HG02763 (cell line): Measurements from ENCODE around the gene EMB.
A peak's percentile ranks its signal among the peaks of the same experiment; 100 is the strongest.
"Not testable (repeated sequence)": the region's sequence is repeated elsewhere in the genome, so short reads cannot be mapped to it uniquely, and the experiment has no call there.

Experiments
- ATAC-seq: cut with Tn5 transposase; IDR thresholded peaks from one replicate; pipeline ENCODE4 v1.9.1; 2021; ENCODE audit warnings: mild to moderate bottlenecking, moderate library complexity; ENCODE audit not compliant: unreplicated experiment

Gene EMB

DNA sequence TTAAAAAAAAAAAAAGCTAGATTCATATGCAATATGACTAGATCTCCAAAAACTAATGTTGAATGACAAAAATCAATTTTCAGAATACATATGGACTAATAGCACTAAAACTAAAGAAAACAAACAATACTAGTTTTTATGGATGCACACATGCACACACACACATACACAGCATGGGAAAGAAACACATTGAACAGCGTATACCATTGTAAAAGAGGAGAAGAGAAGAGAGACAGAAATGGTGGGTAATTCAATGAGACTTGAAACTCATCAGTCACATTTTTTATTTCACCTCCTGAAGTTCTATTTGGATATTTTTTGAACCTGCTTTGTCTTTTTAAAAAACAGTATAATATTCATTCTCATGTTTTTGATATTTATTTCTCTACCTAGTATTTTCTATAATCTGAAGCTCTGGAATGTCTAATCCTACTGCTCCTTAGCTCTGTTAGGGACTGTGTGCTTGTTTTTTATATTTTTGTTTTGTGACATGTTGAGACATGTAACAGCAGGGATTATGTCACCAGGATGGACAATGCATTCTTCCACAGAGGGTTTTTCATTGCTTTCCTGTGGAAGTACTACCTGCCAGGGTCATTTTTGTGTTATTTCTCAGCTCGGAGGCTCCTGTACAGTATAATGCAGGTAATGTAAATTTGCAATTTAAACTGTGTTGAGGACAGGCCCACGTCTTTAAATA is 17.8 kb downstream of the EMB start:
- ATAC-seq = not testable (repeated sequence)

DNA sequence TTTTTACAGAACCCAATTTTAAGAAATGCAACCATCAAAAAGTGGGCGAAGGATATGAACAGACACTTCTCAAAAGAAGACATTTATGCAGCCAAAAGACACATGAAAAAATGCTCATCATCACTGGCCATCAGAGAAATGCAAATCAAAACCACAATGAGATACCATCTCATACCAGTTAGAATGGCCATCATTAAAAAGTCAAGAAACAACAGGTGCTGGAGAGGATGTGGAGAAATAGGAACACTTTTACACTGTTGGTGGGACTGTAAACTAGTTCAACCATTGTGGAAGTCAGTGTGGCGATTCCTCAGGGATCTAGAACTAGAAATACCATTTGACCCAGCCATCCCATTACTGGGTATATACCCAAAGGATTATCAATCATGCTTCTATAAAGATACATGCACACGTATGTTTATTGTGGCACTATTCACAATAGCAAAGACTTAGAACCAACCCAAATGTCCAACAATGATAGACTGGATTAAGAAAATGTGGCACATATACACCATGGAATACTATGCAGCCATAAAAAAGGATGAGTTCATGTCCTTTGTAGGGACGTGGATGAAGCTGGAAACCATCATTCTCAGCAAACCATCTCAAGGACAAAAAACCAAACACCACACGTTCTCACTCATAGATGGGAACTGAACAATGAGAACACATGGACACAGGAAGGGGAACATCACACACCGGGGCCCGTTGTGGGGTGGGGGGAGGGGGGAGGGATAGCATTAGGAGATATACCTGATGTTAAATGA is 19.7 kb downstream of the EMB start:
- ATAC-seq = not testable (repeated sequence)

DNA sequence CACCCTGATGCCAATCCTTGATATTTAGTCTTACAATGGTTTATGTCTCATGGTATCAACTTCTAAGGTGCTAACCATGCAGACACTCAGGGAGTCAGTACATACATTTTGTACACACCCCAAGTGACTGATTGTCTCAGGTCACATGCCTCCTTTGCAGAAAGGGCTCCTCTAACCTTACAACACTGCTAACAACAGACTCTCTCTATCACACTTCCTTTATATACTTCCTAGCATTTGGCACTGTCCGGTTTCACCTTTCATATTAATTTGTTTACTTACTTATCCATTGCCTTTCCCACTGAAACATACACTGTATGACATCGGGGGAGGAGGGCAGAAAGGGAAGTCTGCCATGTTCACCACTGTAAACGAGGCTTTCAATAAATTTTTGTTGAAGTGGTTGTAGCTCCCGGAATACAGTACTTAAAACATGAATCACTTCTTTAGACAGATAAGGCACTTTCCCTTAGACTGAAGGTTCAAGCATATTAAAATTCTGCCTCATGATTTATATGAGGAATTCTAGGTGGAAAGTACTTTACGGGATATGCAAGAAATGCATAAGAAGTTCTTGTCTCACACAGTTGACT is 20.6 kb downstream of the EMB start:
- ATAC-seq = no peak

DNA sequence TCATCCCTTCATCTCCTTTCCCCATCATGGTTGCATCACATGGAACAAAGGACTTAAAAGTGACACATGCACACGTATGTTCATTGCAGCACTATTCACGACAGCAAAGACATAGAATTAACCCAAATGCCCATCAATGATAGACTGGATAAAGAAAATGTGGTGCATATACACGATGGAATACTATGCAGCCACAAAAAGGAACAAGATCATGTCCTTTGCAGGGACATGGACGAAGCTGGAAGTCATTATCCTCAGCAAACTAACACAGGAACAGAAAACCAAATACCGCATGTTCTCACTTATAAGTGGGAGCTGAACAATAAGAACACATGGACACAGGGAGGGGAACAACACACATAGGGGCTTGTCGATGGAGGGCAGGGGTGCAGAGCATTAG is 21.4 kb downstream of the EMB start:
- not testable (repeated sequence) for ATAC-seq

DNA sequence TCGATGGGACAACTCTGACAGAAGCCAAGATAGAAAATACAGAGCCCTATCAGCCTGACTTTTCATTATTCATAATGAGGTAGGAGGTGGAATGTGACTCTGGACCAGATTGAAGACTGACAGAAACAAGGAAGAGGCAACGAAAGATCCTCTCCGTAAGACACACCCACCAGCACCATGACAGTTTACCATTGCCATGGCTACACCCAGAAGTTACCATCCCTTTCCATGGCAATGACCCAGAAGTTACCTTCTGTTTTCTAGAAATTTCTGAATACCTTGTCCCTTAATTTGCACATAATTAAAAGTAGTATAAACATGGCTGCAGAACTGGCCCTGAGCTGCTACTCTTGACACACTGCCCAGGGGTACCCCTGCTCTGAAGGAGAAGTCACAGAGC is 24.5 kb downstream of the EMB start:
- not testable (repeated sequence) for ATAC-seq

DNA sequence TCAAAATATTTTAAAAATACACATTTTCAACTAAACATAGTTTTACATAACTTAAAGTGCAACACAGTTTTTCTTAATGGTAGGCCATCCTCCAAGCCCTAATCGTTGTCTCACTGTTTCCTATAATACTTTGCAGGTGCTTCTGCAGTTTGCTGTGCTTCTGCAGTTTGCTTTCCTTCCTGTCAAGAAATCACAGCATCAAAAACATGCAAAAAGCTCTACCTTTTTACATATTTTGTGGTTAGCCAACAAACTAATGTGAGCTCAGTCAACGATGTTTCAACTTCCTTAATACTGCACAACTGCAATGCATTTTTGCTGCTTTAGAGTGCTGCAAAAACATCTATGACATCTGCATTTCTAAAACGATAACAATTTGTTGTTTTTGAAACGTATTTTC is 25.2 kb downstream of the EMB start:
- ATAC-seq = peak; percentile 95

DNA sequence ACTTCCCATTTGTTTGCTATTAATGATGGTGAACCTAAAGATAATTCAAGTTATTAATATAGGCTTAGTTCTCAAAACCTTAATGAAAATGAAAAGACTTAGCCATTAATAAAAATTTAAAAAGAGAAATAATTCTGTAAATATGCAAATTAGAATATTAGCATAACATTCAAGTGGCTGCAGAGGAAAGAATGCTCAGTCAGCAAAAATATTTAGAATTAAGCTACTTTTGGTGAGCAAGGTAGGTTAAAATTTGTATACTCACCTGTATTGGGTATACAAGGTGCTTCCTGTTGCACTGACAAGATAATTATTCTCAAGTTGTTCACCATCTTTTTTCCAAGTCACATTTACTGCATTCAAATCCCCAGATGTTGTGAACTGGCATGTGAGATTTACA is 30.2 kb downstream of the EMB start:
- not testable (repeated sequence) for ATAC-seq

DNA sequence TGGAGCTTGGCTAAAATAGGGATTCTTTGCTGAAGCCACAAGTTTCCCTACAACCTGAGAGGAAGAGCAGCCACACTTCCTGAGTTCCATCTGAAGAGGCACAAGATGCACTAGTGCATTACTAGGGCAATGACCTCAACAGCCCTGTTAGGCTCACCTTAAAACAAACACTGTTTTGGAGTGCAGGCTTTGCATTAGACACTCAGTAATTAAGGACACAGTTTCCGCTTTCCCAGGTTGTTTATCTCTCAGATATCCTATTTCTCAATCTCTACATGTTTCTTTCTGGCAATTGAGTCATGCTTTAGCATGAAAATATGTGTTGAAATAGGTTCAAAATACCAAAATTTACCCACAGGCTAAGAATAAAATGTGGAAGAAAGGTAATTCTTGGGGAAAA is 34.2 kb downstream of the EMB start:
- ATAC-seq = no peak

DNA sequence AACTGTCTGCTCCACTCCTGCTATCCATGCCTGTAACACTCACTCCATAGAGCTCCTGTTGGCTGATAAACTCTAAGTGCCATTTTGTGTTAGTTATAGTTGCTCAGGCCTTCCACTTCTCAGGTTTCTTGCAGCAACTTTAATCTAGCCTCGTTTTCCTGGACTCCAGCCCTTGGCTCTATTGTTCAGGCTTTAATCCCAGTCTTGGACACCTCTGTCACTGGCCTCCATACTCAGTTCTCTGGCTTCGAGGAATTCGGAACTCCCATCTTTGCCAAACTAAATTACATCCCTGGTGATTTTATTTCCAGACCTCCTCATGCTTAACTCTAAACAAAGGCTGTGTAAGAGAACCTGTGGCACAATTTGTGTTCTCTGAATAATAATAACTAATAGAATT is 39.8 kb downstream of the EMB start:
- ATAC-seq = no peak

DNA sequence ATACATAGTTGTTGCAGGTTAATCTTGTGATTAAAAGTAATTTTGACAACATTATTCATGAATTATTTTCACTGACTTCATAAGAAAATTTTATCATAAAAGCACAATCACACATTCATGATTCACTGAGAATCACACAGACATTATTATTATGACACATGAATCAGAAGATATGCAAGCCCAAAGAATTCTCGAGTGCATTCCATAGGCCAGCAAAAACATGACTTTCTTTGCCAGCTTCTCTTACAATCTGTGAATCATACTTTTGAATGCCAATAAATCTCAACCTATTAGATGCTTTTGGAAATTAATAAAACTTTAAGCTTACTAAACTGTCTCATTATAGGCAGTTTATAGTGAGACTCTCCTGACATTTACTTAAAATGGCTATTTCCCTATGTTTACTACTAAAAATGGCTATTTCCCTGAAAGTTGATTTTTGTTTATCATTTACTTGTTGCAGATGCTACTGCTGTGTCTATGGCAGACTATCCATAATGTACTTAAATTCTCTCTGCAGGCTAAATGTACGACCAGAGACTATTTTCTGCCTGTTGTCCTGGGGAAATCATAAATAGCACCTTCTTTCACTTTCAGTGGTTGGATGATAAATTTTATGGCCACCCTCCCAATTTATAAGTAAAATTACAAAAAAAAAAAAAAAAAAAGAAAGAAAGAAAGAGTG is 47.0 kb downstream of the EMB start:
- not testable (repeated sequence) for ATAC-seq

DNA sequence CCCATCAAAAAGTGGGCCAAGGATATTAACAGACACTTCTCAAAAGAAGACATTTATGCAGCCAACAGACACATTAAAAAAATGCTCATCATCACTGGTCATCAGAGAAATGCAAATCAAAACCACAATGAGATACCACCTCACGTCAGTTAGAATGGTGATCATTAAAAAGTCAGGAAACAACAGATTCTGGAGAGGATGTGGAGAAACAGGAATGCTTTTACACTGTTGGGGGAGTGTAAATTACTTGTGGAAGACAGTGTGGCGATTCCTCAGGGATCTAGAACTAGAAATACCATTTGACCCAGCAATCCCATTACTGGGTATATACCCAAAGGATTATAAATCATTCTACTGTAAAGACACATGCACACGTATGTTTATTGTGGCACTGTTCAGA is 48.8 kb downstream of the EMB start:
- ATAC-seq = not testable (repeated sequence)

DNA sequence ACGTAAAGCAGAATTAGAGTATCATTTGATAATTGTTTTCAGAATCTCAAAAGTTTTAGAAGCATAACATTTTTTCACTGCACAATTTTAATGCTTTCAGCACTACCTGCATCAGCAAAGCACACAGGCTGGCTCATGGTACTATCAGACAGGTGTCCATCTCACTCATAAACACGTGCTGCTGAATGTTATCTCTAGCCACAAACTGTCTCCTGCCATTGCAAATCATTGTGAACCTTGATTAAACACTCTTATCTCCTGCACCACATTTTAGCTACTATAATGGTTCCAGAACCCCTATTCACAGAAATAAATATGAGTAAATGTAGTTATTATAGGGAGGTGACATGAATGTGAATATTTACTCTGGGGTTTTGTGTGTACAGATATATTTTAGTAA is 56.7 kb downstream of the EMB start:
- not testable (repeated sequence) for ATAC-seq

DNA sequence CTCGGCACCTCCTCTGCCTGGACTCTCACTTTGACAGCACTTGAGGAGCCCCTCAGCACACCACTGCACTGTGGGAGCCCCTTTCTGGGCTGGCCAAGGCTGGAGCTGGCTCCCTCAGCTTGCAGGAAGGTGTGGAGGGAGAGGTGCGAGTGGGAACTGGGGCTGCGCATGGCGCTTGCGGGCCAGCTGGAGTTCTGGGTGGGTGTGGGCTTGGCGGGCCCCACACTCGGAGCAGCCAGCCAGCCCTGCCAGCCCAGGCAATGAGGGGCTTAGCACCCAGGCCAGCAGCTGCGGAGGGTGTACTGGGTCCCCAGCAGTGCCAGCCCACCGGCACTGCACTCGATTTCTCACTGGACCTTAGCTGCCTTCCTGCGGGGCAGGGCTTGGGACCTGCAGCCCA is 64.4 kb downstream of the EMB start:
- not testable (repeated sequence) for ATAC-seq

DNA sequence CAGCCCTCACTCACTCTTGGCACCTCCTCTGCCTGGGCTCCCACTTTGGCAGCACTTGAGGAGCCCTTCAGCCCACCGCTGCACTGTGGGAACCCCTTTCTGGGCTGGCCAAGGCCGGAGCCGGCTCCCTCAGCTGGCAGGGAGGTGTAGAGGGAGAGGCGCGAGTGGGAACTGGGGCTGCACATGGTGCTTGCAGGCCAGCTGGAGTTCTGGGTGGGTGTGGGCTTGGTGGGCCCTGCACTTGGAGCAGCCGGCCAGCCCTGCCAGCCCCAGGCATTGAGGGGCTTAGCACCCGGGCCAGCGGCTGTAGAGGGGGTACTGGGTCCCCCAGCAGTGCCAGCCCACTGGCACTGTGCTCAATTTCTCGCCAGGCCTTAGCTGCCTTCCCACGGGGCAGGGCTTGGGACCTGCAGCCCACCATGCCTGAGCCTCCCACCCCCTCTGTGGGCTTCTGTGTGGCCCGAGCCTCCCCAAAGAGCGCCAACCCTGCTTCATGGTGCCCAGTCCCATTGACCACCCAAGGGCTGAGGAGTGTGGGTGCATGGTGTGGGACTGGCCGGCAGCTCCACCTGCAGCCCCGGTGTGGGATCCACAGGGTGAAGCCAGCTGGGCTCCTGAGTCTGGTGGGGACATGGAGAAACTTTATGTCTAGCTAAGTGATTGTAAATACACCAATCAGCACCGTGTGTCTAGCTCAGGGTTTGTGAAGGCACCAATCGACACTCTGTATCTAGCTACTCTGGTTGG is 71.6 kb downstream of the EMB start:
- ATAC-seq = not testable (repeated sequence)

DNA sequence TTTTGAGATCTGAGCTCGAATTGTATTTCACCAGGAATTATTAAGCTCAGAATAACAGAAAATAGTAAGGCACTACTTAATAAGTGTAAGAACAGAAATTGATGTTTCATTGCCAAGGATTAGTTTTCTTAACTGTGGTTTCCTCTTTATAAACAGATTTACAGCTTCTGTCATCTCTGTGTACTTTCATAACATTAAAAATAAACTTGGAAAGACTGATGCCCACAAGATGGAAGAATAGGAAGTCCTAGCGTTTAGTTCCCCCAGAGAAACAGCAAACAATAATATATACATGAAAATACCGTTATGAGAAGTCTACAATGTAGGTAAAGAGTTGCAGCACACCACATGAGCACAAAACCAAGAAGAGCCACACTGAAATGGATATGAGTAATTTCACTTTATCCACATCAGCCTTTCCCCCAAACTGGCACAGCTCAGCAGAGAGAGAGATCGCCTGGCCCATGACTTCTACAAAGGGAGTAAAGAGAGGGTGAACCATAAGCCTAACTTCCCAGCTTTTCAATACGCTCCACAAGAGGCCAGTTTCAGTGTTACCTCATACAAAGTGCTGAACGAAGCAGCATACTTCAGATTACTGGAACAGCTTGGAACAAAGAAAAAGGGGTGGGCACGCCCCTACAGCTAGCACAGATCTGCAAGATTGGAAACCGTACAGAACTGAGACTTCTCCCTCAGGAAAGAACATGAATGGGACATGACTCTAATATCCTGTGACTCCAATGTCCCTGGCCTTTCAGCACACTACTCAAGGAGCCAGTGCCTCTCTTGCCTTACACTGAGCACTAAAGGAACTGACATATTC is 75.4 kb downstream of the EMB start:
- ATAC-seq = no peak

DNA sequence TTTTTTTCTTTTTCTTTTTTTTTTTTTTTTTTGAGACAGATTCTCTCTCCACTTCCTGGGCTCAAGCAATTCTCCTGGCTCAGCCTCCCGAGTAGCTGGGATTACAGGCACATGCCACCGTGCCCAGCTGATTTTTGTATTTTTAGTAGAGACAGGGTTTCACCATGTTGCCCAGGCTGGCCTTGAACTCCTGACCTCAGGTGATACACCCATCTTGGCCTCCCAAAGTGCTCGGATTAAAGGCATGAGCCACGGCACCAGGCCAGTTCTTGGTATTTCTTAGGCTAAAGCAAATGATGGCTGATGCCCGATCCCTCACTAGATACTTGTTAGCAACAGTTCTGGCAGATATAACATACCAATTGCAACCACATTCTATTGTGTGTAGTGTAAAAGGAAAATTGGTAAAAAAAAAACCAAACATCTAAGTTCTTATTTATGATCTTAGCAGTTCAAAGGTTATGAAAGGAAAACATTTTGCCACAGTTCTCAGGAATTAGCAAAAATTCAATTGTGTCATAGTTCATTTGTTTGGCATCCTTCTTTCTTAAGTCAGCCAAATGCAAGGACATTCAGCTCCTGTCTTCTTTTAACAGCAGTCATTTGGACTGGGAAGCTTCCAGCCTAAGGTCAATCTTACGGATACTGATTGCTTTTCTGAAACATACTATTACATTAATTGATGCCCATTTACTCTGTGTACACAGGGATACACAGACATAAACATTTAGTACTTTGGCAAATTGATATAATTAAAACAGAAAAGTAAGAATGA is 76.4 kb downstream of the EMB start:
- not testable (repeated sequence) for ATAC-seq

DNA sequence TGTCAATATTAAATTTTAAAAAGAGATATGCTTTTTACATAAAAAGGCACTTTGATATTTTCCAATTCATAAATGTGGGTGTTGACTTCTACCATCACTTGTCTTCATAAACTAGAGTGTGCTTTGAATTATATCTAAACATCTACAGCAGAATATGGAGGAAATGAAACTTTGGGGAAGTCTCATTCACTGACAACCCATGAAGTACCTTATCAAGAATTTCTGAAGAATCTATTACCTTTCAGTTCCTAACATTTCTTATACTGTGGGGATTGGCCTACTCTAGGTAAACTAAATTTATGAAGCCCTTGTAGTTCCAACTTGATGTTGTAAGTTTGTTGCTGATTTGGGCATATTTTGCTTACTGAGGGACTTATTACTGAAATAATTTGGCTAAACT is 81.9 kb downstream of the EMB start:
- no peak for ATAC-seq

DNA sequence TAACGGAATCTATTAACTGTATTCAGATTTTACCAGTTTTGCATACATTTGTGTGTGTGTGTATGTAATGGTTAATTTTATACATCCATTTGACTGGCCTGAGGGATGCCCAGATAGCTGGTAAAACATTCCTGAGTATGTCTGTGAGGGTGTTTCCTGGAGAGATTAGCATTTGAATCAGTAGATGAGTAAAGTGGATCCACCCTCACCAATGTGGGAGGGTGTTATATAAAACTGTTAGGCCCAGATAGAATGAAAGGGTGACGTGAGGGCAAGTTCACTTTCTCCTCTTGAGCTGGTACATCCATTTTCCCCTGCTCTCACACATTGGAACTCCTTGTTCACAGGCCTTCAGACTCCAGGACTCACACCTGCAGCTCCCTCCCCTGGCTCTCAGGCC is 88.7 kb downstream of the EMB start:
- no peak for ATAC-seq
